NCI-H774 (cell line): ENCODE measurements around the gene KCNQ2.
"Not testable (repeated sequence)": the region's sequence is repeated elsewhere in the genome, so short reads cannot be mapped to it uniquely, and the experiment has no call there.

Experiments
- DNase-seq: peaks from one replicate; lab custom pipeline; 2025; lab: John Stamatoyannopoulos, UW

KCNQ2 gene

DNA sequence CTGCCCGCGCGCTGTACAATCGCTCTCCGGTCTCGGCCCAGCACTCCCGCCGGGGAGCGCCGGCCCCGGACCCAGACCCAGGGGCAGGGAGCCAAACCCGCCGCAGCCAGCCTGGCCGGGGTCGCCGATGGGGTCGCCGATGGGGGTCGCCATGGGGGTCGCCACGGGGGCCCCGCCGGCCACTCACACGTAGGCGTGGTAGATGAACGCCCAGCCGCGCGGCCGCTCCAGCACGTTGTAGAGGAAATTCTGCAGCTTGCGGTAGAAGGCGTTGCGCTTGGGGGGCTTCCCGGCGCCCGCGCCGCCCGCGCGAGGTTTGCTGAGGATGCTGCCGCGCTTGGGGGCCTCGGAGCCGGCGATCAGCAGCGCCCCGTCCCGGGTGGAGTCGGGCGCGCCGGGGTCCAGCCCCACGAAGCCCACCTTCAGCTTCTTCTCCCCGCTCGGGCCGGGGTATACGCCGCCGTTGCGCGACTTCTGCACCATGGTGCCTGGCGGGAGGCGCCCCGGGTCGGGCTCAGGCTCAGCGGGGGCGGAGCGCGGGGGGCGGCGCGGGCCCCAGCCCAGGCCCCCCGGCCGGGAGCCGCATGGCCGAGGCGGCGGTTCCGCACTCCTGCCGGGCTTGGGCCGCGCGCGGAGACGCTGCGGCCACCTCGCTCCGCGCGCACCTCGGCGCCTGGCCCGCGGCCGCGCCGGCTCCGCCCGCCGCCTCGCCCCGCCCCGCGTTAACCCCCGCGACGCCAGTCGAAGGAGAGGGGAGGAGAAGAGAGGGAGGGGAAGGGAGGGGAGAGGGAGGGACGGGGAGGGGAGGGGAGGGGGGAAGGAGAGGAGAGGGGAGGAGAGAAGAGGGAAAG lies at the start of gene KCNQ2:
TSS of gene KCNQ2 (minus strand) at position 675 of the 851 bp plus-strand sequence. CDS start at position 483, 192 bp downstream.
- no peak for DNase-seq

DNA sequence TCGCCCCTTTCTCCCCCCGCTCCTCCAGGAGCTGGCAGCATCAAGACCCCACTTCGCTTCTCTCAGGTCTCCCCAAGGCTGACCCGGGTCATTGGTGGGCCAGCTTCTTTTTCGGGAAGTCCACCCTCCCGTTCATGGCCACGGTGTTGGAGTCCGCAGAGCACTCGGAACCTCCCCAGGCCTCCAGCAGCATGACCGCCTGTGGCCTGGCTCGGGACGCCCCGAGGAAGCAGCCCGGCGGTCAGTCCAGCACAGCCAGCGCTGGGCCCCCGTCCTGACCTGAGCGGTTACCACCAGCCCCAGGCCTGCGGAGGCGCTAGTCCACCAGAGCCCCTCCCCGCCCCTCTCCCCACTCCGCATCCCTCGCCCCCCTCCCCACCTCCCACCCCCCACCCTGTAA lies 49.1 kb upstream of the KCNQ2 start:
- DNase-seq, result no peak

DNA sequence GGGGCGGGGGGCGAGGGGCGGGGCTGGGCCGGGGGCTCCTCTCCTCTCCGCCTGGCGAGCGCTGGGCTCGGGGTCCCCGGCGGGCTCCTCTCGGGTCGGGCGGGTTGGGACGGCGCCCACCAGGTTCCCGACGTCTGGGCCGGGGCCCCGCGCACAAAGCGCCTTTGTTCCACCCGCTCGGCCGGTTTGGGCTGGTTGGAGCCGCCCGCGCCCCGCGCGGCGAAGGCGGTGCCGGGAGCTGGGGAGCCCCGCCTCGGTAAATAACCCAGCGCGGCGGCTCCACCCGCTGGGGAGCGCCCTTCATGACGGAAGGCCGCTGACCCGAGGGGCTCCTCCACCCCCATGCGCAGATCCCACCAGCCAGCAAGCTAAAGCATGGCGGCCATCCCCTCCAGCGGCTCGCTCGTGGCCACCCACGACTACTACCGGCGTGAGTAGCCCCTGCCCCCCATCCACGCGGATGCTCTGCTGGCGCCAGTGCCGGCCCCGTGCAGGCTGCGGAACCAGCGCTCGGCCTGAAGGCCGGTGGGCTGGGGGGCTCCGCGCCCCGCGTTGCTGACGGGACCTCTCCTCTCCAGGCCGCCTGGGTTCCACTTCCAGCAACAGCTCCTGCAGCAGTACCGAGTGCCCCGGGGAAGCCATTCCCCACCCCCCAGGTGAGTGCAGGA lies 48.6 kb upstream of the KCNQ2 start:
- peak; percentile 66 for DNase-seq

DNA sequence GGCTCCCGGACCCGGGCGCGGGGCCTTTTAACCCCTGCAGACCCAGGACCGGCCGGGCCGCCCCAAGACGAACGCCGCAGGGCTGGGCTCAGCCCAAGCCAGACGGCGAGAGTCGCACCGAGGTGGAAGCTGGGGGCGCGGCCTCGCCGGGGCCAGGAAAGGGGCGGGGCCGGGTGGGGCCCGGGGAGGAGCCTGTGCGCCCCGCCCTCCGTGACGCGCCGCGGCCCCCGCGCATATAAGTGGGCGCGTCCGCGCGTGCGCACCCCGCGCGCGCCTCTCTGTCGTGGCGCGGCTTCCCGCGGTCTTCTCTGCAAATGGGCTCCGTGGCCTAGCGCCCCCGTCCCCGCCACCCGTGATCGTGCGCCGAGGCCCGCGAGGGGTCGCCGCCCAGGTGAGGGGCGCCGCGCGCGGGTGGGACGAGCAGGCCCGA lies 48.1 kb upstream of the KCNQ2 start, which contains the start of gene PPDPF:
TSS of gene PPDPF (plus strand) at position 262 of the 430 bp plus-strand sequence. CDS start 544 bp downstream, outside the sequence.
- peak; percentile 68 for DNase-seq

DNA sequence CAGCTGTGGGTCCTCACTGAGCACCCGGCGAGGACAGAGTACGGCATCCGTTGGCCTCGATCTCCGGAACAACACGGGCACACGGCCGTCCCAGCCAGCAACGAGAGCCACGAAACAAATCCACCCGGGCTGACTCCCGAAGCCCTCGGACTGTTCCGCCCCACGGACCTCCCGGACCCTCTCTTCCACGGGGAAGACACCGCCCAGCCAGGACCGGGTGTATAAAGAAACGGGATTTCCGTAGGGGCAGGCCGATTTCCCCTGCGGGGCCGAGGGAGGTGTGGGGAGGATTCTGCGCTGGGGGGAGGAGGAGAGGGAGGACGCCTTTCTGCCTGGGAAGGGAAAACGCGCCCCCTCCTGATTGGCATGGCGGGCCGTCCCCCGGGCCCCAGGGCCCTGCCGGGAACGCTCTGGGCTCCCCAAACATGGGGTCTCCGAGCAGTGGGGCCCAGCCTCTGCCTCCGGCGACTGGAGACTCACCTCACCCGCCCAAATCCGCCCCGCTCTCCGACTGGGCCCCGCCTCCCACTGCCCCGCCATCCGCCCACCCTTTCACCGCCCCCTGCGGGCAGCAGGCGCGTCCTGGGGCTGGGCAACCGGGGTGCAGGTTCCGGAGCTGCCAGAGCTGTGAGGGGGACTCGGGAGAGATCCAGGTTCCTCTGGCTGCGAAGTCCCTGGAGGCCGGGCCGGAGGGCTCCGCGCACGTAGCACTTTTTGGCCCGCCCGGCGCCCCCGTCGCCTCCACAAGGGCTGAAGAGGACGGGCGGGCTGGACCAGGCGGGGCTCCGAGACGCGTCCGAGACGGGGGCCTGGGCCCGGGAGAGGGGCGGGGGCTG lies 47.4 kb upstream of the KCNQ2 start:
- no peak for DNase-seq

DNA sequence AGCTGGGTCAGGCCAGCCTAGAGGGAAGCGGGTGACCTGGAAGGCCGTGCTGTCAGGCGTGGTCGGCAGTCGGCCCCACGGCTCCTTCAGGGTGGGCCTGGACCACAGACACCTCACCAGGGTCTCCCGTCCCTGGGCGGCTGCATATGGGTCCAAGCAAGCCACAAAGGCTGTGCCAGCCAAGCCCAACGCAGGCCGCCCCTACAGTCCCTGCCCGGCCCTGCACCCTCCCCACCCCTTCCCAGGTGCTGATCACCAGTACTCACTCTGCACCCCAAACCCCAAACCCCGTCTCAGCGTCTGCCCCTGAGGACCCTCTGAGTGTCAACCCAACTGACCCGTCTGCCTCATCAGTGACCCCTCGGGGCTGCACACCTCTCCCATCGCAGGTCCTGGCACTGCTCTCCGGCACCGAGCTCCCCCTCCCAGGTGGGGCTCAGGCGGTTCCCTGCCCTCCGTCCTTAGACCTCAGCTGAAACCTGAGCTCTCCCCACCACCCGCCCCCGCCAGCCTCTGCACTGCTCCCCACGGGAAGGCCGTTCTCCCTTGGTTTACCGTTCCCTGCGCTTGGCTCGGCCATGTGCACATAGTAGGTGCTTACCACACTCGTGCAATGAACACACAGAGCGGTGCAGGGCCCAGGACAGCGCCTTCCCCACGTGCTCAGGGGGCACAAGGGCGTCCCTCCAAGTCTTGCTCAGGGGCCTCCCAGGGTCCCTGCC lies 46.7 kb upstream of the KCNQ2 start:
- no peak for DNase-seq

DNA sequence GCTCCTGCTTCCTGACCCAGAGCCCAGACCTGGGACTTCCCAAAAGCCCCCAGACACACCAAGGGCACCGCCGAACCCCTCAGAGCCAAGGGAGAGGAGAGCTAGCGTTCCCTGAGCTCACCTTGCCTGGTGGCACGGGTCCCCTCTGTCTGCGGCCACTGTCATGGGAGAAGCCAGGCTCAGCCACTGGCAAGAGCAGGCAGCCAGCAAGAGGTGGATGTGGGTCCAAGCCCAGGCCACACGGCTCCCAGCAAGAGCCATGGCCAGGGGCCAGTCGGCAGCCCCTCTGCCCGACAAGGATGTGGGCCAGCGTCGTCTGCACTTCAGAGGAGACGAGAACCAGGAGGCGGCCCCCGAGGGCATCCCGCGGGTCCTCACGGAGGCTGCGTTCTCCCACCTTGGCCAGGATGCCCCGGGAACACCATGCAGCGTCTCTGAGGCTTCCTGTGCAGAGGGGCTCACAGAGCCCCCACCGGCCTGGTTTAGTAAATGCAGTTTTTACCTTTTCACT lies 46.0 kb upstream of the KCNQ2 start:
- DNase-seq, result no peak

GRCh38 chr20:63517376-63518309 lies 45.2 kb upstream of the KCNQ2 start:
- DNase-seq, result no peak

DNA sequence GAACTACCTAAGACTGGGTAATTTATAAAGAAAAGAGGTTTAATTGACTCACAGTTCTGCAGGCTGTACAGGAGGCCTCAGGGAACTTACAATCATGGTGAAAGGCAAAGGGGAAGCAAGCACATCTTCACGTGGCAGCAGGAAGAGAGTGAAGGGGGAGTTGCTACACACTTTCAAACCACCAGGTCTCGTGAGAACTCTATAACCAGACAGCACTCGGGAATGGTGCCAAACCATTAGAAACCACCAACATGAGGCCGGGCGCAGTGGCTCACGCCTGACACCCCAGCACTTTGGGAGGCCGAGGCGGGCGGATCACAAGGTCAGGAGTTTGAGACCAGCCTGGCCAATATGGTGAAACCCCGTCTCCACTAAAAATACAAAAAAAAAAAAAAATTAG lies 42.1 kb upstream of the KCNQ2 start:
- DNase-seq, result not testable (repeated sequence)

DNA sequence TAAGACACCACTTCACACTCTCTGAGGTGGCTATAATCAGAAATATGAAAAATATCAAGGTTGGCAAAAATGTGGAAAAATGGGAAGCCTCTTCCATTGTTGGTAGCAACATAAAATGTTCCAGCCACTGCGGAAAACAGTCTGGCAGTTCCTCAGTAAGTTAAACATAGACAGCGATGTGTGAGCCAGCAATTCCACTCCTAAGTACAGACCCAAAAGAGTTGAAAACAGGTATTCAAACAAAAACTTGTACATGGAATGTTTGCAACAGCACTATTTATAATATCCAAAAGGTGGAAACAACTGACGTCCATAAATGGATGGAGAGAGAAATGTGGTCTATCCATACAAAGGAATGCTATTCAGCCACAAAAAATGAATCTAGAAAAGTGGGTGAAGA lies 40.8 kb upstream of the KCNQ2 start:
- DNase-seq, result no peak

GRCh38 chr20:63509088-63509564 lies 36.7 kb upstream of the KCNQ2 start:
- DNase-seq, result peak; percentile 8

DNA sequence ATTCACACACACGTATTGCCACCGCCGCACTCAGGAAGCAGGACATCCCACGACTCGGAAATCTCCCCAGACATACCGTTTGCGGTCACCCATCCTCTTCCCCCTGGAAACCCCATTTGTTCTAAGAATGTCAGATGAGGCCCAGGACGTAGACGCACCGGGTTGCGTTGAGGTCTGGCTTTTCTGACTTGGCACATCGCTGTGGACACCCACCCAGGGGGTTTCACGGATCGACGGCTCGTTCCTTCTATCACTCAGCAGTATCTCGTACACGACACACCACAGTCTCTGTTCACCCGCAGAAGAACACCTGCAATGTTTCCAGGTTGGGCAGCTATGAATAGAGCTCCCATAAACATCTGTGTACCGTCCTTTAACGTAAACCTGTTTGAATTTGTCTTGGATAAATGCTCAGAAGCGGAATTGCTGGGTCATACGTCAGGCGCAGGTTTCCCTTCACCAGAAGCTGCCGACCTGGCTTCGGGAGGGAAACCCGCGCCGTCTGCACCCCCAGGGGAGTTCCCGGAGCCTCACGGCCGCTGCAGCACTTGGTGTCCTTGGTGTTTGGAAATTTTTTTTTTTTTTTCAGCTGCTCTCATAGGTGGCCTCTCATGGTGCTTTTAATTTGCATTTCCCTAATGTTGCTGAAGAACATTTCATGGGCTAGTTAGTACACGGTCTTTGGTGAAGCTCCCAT lies 35.8 kb upstream of the KCNQ2 start:
- no peak for DNase-seq

DNA sequence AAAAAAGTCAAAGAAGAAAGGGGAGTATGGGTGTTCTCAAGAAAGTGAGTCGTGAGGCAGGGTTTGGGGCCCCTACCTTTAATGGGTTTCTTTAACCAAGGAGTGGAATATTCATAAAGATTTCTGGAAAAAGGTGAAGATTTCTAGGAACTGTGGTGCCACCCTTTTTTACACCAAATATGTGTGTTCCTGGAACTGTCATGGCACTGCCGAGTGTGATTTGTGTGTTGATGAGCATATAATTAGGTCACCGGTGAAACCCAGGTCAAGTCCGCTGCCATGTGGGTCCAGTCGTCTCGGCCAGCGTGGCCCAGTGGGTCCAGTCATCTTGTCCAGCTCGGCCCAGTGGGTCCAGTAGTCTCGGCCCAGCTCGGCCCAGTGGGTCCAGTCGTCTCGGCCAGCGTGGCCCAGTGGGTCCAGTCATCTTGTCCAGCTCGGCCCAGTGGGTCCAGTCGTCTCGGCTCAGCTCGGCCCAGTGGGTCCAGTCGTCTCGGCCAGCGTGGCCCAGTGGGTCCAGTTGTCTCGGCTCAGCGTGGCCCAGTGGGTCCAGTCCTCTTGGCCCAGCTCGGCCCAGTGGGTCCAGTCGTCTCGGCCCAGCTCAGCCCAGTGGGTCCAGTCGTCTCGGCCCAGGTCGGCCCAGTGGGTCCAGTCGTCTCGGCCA lies 34.8 kb upstream of the KCNQ2 start:
- DNase-seq, result no peak

DNA sequence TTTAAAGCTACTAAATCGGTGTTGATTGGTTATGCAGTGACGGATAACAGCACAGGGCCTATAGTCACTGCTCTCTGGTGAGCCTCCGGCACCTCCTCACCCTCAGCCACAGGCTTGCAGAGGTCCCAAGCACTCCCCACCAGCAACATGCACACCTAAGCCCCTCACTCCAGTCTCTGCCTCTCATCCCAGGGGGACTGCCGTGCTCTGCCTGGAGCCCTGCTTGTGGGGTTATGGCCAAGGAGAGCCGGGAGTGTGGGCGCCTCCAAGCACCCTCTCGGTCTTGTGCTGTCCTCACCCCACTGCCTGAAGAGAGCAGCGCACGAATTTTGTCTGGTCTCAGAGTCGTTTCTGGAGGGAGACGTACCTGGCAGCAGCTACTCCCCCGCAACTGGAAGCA lies 33.3 kb upstream of the KCNQ2 start:
- DNase-seq, result no peak

DNA sequence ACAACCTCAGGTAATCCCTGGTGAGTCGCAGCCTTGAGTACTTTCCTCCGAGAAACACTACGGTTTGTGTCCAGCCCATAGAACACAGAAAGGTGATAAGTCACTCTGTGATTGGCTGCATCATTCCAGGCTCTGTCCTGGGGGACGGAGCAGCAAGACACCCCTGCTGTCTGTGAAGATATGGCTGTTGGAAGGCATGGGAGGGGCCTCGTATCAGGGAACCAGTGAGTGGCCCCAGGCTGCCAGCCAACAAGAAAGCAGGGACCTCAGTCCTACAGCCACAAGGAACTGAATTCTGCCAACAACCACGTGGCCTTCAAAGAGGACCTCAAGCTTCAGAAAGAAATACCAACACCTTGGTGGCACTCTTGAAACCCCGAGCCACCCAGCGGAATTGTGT lies 32.8 kb upstream of the KCNQ2 start:
- DNase-seq, result no peak

DNA sequence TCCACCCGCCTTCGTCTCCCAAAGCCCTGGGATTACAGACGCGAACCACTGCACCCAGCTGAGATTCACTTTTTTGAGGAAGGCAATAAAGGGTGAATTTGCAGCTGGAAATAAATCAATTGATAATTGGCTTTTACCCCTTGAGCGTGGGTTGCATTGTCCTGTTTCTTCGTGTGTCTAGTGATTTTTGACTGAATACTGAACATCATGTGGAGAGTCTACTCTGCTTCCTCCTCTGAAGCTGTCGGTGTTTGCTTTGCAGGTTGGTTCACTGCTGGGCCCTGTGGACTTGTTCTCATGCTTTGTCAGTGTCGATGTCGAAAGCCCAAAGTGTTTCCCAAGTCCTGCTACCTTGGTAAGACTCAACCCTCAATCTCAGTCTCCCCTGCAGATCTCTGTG lies 32.2 kb upstream of the KCNQ2 start:
- DNase-seq, result no peak

- DNase-seq, result no peak
These were observed 31.1 kb upstream of the KCNQ2 start for GRCh38 chr20:63503524-63503923.

- no peak for DNase-seq
These were observed 30.3 kb upstream of the KCNQ2 start for GRCh38 chr20:63502671-63503172.
